ENCODE data around the gene CR1.
A peak's percentile ranks its signal among the peaks of the same experiment; 100 is the strongest.

CR1 gene

DNA sequence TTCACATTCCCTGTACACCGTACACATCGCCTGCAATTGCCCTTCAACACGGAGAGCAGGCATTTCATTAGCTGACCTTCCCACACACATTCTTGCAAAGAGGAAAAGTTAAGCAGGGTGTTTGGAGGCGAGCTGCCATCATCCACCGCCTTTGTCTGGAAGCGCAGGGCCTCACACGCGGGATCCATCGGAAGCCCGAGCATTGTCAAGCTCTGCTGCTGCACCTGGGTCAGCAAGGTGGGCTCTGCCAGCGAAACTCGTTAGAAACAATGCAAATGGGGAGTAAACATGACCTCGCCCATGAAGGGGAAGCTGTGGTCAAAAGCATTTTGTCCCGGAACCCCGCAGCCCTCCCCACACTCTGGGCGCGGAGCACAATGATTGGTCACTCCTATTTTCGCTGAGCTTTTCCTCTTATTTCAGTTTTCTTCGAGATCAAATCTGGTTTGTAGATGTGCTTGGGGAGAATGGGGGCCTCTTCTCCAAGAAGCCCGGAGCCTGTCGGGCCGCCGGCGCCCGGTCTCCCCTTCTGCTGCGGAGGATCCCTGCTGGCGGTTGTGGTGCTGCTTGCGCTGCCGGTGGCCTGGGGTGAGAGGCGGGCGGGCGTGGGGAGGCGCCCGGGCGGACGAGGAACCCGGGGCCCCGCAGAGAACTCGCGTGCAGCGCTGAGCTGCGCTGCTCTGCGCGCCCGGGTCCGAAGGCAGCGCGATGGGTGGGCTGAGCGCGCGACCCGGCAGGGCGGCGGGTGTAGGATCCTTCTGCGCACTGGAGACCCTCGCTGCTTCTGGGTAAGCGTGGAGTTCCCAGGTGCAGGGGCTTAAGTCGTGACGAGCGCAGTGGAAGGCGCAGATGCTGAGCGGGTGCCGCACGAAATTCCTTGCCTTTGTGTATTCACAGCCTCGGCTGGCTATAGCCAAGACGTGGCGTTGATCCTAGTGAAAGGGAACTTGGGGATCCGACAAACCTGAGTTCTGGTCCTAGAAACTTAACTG is at the start of gene CR1:
Gene CR1, plus strand, starts transcription at position 357 of the 992 bp plus-strand sequence. Its CDS starts 111 bp downstream, at position 468.
- H3K27ac ChIP-seq = no peak within 1 kb of the TSS
- TF ChIP-seq, protein P1, sequence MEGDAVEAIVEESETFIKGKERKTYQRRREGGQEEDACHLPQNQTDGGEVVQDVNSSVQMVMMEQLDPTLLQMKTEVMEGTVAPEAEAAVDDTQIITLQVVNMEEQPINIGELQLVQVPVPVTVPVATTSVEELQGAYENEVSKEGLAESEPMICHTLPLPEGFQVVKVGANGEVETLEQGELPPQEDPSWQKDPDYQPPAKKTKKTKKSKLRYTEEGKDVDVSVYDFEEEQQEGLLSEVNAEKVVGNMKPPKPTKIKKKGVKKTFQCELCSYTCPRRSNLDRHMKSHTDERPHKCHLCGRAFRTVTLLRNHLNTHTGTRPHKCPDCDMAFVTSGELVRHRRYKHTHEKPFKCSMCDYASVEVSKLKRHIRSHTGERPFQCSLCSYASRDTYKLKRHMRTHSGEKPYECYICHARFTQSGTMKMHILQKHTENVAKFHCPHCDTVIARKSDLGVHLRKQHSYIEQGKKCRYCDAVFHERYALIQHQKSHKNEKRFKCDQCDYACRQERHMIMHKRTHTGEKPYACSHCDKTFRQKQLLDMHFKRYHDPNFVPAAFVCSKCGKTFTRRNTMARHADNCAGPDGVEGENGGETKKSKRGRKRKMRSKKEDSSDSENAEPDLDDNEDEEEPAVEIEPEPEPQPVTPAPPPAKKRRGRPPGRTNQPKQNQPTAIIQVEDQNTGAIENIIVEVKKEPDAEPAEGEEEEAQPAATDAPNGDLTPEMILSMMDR (IDR thresholded peaks at IDR 0.05) = no peak
- no peak for TF ChIP-seq ZFX (IDR thresholded peaks at IDR 0.05; ENCODE audit: borderline replicate concordance)

DNA sequence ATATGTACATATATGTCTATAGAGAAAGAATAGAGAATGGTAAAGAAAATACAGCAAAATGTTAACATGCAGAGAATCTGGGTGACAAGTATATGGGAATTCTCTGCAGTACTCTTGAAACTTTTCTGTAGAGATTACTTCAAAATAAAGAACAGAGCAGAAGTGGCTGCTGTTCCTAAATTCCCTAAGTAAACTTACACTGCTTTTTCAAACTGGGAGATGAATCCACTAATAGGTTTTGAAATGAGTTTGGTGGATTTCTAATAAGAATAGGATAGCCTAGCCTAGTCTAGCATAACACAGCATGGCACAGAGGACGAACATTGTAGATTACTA is 42.3 kb upstream of the CR1 start:
- TF ChIP-seq ZFX (IDR thresholded peaks at IDR 0.05; ENCODE audit: borderline replicate concordance) = no peak
- TF ChIP-seq, protein P1 (IDR thresholded peaks at IDR 0.05) = no peak
- no peak overlapping the region for H3K27ac ChIP-seq

DNA sequence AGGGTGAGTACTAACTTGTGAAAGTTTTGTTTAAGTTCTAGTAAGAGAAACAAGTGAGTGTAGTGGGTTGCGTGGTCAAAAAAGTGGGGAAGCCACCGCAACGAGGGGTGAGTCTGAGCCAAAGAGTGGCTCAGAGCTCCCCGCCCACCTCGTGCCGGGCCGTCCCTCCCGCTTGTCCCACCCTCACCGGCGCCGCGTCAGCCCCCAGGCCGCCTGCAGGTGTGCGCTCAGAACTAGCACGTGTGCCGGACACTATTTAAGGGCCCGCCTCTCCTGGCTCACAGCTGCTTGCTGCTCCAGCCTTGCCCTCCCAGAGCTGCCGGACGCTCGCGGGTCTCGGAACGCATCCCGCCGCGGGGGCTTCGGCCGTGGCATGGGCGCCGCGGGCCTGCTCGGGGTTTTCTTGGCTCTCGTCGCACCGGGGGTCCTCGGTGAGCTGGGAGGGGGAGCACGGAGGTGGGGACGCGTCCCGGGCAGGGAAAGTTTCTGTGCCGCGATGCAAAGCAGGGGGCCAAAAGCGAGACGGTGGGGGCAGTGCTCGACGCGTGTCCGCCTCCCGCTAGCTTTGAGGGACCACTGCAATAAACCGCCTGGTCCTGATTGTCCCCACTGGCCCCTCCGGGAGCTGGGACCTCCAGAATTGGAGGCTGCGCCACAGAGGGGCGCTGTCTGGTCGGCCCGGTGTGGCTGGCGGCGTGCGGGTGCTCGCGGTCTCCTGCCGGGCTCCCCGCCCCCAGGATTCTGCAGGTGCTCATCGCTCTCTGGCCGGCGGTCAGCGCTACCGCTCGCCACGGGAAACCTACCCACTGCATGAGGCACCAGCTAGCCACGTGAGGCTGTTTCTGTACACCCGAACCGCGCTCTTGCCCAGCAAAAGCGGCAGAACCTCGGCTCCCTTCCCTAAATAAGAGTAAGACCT is 41.7 kb upstream of the CR1 start, which contains the start of gene CR2:
Gene CR2, plus strand, starts transcription at position 283 of the 919 bp plus-strand sequence. Its CDS starts 91 bp downstream, at position 374.
- no peak within 1 kb of the TSS for H3K27ac ChIP-seq
- TF ChIP-seq, protein P1 (IDR thresholded peaks at IDR 0.05) = peak; percentile 84
- no peak for TF ChIP-seq ZFX (IDR thresholded peaks at IDR 0.05; ENCODE audit: borderline replicate concordance)

DNA sequence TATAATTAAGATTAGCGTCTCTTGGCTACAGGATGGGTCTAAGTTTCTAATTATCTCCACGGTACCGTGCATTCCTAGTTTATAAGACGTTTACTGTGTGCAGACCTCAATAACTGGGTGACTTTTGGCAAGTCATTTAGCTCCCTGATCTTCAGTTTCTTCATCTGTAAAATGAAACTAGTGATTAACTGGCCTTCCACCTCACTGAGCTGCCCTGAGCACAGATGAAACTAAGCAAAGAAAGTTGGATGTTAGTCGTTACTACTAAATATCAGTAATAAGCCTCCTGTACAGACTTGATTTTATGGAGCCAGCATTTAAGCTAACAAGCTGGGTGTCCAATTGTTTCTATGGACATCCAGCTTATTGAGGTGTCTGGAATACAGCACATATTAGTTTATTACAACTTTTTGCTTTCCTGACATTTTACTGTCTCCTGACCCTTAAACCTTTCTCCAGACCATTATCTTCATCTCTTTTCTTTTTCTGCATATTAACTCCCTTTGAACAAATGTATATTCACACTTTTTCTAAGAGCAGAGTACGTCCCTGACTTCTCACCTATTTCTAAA is 40.7 kb upstream of the CR1 start:
- no peak overlapping the region for H3K27ac ChIP-seq
- TF ChIP-seq, protein P1 (IDR thresholded peaks at IDR 0.05) = no peak

DNA sequence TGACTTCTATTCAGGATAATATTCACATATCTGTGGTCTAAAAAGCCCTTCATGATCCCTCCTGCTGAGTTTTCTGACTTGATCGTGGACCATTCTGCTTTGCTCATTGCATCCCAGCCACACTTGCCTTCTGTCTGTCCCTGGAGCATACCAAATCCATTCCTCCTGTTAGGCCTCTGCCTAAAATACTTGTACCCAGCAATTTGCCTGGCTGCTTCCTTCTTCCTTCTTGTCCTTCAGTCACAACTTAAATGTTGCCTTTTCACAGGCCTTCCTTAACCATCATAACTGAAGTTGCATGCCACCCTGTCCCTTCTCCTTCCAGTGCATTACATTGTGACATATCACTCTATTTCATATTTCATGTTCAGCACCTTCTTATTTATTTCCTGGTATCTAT is 37.5 kb upstream of the CR1 start:
- no peak for TF ChIP-seq ZFX (IDR thresholded peaks at IDR 0.05; ENCODE audit: borderline replicate concordance)
- TF ChIP-seq, protein P1 (IDR thresholded peaks at IDR 0.05) = no peak
- H3K27ac ChIP-seq = no peak overlapping the region

DNA sequence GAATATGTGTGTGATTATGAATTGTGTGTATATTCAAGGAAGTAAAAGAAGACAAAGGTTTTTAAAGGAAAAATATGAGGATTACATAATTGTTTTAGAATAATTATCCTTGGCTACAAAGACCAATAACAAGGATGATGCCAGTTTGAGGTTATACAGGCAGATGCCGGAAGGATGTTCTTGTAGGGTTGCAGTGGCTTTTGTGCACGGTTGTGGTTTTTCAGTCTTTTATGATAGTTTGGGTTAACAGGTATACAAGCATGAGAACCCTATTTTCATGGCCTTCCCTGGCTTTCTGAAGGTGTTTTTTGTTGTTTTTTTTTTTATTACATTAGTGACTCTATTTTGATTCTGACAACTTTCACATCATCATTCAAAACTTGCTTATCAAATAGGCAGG is 36.9 kb upstream of the CR1 start:
- TF ChIP-seq, protein P1 (IDR thresholded peaks at IDR 0.05) = no peak
- no peak for TF ChIP-seq ZFX (IDR thresholded peaks at IDR 0.05; ENCODE audit: borderline replicate concordance)
- H3K27ac ChIP-seq = no peak overlapping the region
